Kidney (tissue), 14 donors: Measurements from ENCODE around the gene NAPA. TPM values are rescaled to one million over a fixed set of nuclear protein-coding genes. Genes with fewer than 3 reads are reported as not detected.

Experiments used
- DNase-seq, 5 donors: peaks; one replicate each; pipeline ENCODE4 v3.0.0-alpha.2; 2013 to 2020
- FAIRE-seq: peaks from 2 replicates; lab custom pipeline; 2012; peaks lifted over from hg19 to GRCh38; lab: Jason Lieb, UNC
- H3K27ac ChIP-seq, 2 donors: one replicate each; pipeline ENCODE4 v1.7.0; 2013; ENCODE audit warnings: low read depth in 2 of 2, low read length in 2 of 2, inconsistent platforms in 1 of 2
- H3K27me3 ChIP-seq: one replicate; pipeline ENCODE4 v1.7.1; 2013; ENCODE audit warnings: low read length, inconsistent platforms; ENCODE audit not compliant: control insufficient read depth, insufficient read depth
- H3K36me3 ChIP-seq, 3 donors: one replicate each; pipeline versions ENCODE4 v1.7.0 to v1.7.1; 2013; ENCODE audit warnings: low read length in 3 of 3, control low read depth in 1 of 3, inconsistent platforms in 1 of 3; ENCODE audit not compliant: insufficient read depth in 3 of 3, control insufficient read depth in 2 of 3
- H3K4me1 ChIP-seq, 3 donors: one replicate each; pipeline versions ENCODE4 v1.7.0 to v1.7.1; 2013; ENCODE audit warnings: low read length in 3 of 3, inconsistent platforms in 1 of 3, low read depth in 1 of 3; ENCODE audit not compliant: control insufficient read depth in 2 of 3, insufficient read depth in 2 of 3
- H3K4me3 ChIP-seq, 3 donors: one replicate each; pipeline versions ENCODE4 v1.7.0 to v1.8.1; 2013; ENCODE audit warnings: low read length in 3 of 3, control low read depth in 1 of 3, inconsistent platforms in 1 of 3
- H3K9ac ChIP-seq, 3 donors: one replicate each; pipeline versions ENCODE4 v1.7.0 to v1.7.1; 2013; ENCODE audit warnings: low read length in 3 of 3, control low read depth in 1 of 3, inconsistent platforms in 1 of 3
- H3K9me3 ChIP-seq, 3 donors: one replicate each; pipeline versions ENCODE4 v1.7.0 to v1.7.1; 2013; ENCODE audit warnings: low read length in 3 of 3, control low read depth in 1 of 3, inconsistent platforms in 1 of 3; ENCODE audit not compliant: control insufficient read depth in 2 of 3, insufficient read depth in 1 of 3
- CTCF ChIP-seq: IDR thresholded peaks from 3 replicates; pipeline ENCODE4 v1.5.1; 2012; ENCODE audit warnings: mild to moderate bottlenecking, moderate library complexity, borderline replicate concordance; ENCODE audit not compliant: insufficient read depth; ENCODE audit errors: extremely low read depth
- intact Hi-C: fragments of 100-400 bp; cut with DNase I; formaldehyde crosslinking; loops from one replicate; pipeline ENCODE4 v1.11.1; 2022
- polyA plus RNA-seq: library from polyadenylated mRNA; stranded (reverse); fragments of 350-450 nt; fragmentation: Illumina TruSeq; extraction: RNeasy Lipid Tissue Mini Kit (QIAGEN cat#74804); gene quantifications from one replicate; pipeline ENCODE4 v1.2.3, GENCODE V29; 2014; ENCODE audit warnings: low read depth, low replicate concordance; ENCODE audit not compliant: insufficient read depth
- total RNA-seq: library from RNA; stranded (reverse); fragmentation: NEBNext Ultra II Directional; extraction: Animal tissue kit (Norgen Biotek cat#: 25700); gene quantifications from one replicate; pipeline ENCODE4 v1.2.1, GENCODE V29; 2021
- donor health status: control.
- donor health status: control.
- donor health status: control.
- donor health status: control.
- donor health status: control.
- donor health status: DM: yes; HTN: yes; CAD: no.
- donor health status: Normal renal cell carcinoma (clear cell type).

NAPA gene
- total and polyA plus RNA-seq, 2 donors from 2014 or later = 136 to 213 TPM

- peak overlapping the region; percentile 16 to 99 (median 29) for H3K4me3 ChIP-seq
- H3K27ac ChIP-seq = peak overlapping the region; percentile 84 to 90
- no peak for TF ChIP-seq CTCF
- no peaks in the 10 kb centered on the region for H3K9me3 ChIP-seq
- H3K36me3 ChIP-seq = peaks cover 0 to 1% (median 0%) of the 10 kb centered on the region in 3 donors
- FAIRE-seq = no peak
- H3K9ac ChIP-seq = peak overlapping the region in 2 of 3 donors; percentile 34 to 100
- DNase-seq = no peak
- intact Hi-C loops = no loop called here
- no peaks in the 10 kb centered on the region for H3K27me3 ChIP-seq
- peaks cover 4 to 63% (median 60%) of the 10 kb centered on the region in 3 donors for H3K4me1 ChIP-seq
These were observed 3.2 kb downstream of the NAPA start for GRCh38 chr19:47511681-47512080.

DNA sequence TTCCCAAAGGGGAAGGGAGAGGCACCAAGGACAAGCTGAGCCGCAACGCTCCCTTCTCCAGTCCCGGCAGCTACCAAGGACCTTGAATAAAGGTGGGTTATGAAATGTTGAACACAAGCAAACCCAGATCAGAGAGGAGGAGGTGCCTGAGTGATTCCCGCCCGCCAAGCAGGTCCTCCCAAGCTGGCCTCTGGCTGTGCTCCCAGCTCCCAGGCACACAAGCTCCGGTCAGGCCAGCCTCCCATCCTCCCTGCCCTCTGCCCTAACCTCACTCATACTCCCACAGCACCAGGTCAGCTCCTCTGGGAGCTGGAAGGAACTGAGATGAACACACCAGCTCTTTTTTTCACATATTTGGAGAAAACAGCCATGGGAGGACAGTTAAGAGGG, 3.7 kb downstream of the NAPA start:
- no peaks in the 10 kb centered on the region for H3K9me3 ChIP-seq
- H3K36me3 ChIP-seq = peaks cover 0 to 3% (median 0%) of the 10 kb centered on the region in 3 donors
- FAIRE-seq (no peak), DNase-seq (no peak)
- no peaks in the 10 kb centered on the region for H3K27me3 ChIP-seq
- intact Hi-C loops = no loop called here
- peaks cover 4 to 68% (median 65%) of the 10 kb centered on the region in 3 donors for H3K4me1 ChIP-seq
- H3K4me3 ChIP-seq = peak overlapping the region in 2 of 3 donors; percentile 14 to 99
- peak overlapping the region in 2 of 3 donors; percentile 38 to 100 for H3K9ac ChIP-seq
- TF ChIP-seq CTCF = no peak
- peak overlapping the region; percentile 84 to 90 for H3K27ac ChIP-seq

DNA sequence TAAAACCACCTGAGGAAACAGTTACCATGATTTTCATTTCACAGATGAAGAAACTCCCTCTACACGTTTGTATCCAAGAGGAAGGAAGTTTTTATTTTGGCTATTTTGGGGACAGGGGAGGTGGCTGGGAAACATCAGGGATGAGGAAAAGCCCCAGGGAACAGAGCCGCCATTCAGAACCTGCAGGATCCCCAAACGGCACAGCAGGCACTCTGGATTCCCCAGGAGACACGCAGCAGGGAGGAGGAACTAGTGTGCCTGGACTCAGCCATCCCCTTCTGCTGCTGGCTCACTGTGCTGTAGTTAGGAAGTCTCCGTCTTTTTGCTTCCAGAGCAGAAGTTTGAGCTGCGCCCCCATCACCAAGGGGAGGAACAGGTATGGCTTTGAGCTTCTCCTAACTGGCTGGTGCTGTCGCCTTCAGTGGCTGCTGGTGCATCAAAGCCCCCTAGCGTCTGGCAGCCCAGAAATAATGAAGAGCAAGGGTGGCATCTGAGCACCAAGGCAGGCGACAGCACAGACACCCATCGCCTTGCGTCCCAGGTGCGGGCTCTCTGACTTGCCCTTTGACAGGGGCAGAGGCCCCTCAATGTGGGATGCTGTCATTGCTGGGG, 4.2 kb downstream of the NAPA start:
- peaks cover 4 to 68% (median 65%) of the 10 kb centered on the region in 3 donors for H3K4me1 ChIP-seq
- no peaks in the 10 kb centered on the region for H3K27me3 ChIP-seq
- H3K9ac ChIP-seq = peak overlapping the region in 2 of 3 donors; percentile 38 to 100
- FAIRE-seq = no peak
- H3K36me3 ChIP-seq = peaks cover 0 to 3% (median 0%) of the 10 kb centered on the region in 3 donors
- no peak for TF ChIP-seq CTCF
- H3K4me3 ChIP-seq = peak overlapping the region in 2 of 3 donors; percentile 14 to 99
- intact Hi-C loops = no loop called here
- peak overlapping the region; percentile 84 to 90 for H3K27ac ChIP-seq
- no peak for DNase-seq
- no peaks in the 10 kb centered on the region for H3K9me3 ChIP-seq
